H1 (cell line): ENCODE measurements around the gene ALDH1A3. TPM values are rescaled to one million over a fixed set of nuclear protein-coding genes. Genes with fewer than 3 reads are reported as not detected.

ENCODE experiments used
- CTCF ChIA-PET: fragments of 300-600 bp; sonication (Branson Sonifier 250); formaldehyde crosslinking; loops from one replicate; lab custom pipeline; 2021; ENCODE audit not compliant: partially characterized antibody; lab: Charles Lee
- POLR2A ChIA-PET: fragments of 300-600 bp; sonication (Branson Sonifier 250); formaldehyde crosslinking; loops from one replicate; lab custom pipeline; 2021; ENCODE audit warnings: inconsistent platforms; ENCODE audit not compliant: partially characterized antibody; lab: Charles Lee
- DNase-seq, 2 experiments: peaks; one replicate each; pipeline versions ENCODE4 v3.0.0 to v3.0.0-alpha.2; 2010 to 2022; ENCODE audit warnings: low spot score in 2 of 2, low read depth in 1 of 2, mixed read lengths in 1 of 2
- FAIRE-seq: peaks from 2 replicates; lab custom pipeline; 2011; peaks lifted over from hg19 to GRCh38; lab: Jason Lieb, UNC
- H2AFZ ChIP-seq: 2 replicates; pipeline ENCODE4 v1.8.1; 2012; ENCODE audit warnings: low read length, inconsistent platforms
- H2AK5ac ChIP-seq: 2 replicates; pipeline ENCODE4 v1.6.1; 2013; ENCODE audit warnings: low read depth, low read length
- H2BK120ac ChIP-seq: replicated peaks from 2 replicates; pipeline ENCODE3; 2013; ENCODE audit warnings: low read depth, low read length, inconsistent platforms
- H2BK12ac ChIP-seq: 2 replicates; pipeline ENCODE4 v1.6.1; 2013; ENCODE audit warnings: low read depth, low read length
- H2BK15ac ChIP-seq: 2 replicates; pipeline ENCODE4 v1.6.1; 2013; ENCODE audit warnings: low read length
- H2BK20ac ChIP-seq: 2 replicates; pipeline ENCODE4 v1.6.1; 2013; ENCODE audit warnings: low read length
- H2BK5ac ChIP-seq: 2 replicates; pipeline ENCODE4 v1.6.1; 2013; ENCODE audit warnings: low read depth, low read length
- H3K14ac ChIP-seq: 2 replicates; pipeline ENCODE4 v1.6.1; 2013; ENCODE audit warnings: inconsistent platforms; ENCODE audit not compliant: insufficient read length
- H3K18ac ChIP-seq: 2 replicates; pipeline ENCODE4 v1.6.1; 2013; ENCODE audit warnings: low read length; ENCODE audit errors: extremely low read depth
- H3K23ac ChIP-seq: 2 replicates; pipeline ENCODE4 v1.6.1; 2013; ENCODE audit warnings: inconsistent platforms; ENCODE audit not compliant: insufficient read length
- H3K23me2 ChIP-seq: 2 replicates; pipeline ENCODE4 v1.6.1; 2013; ENCODE audit warnings: low read depth, low read length
- H3K27ac ChIP-seq: 2 replicates; pipeline ENCODE4 v1.6.1; 2011; ENCODE audit warnings: low read depth, low read length, inconsistent platforms
- H3K27me3 ChIP-seq, 4 experiments: replicated peaks in 1 of 4; 1 replicate in 1 of 4; 2 replicates in 3 of 4; pipeline versions ENCODE4 v1.6.1 to v1.8.1; 2011 to 2013; ENCODE audit warnings: low read length in 3 of 4, mild to moderate bottlenecking in 3 of 4, inconsistent platforms in 2 of 4, mixed read lengths in 2 of 4, moderate library complexity in 1 of 4; ENCODE audit not compliant: control insufficient read depth in 3 of 4, insufficient read depth in 3 of 4; ENCODE audit errors: extremely low read depth in 1 of 4
- H3K36me3 ChIP-seq, 4 experiments: 2 replicates each; pipeline versions ENCODE4 v1.6.1 to v1.8.1; 2011 to 2013; ENCODE audit warnings: mild to moderate bottlenecking in 4 of 4, low read length in 3 of 4, moderate library complexity in 2 of 4, control low read depth in 1 of 4, inconsistent platforms in 1 of 4; ENCODE audit not compliant: insufficient read depth in 4 of 4, control insufficient read depth in 2 of 4
- H3K4ac ChIP-seq: replicated peaks from 2 replicates; pipeline ENCODE3; 2013; ENCODE audit warnings: low read length, low read depth, mixed read lengths, inconsistent platforms; ENCODE audit not compliant: insufficient read length
- H3K4me1 ChIP-seq, 4 experiments: replicated peaks in 1 of 4; 1 replicate in 1 of 4; 2 replicates in 3 of 4; pipeline versions ENCODE4 v1.6.1 to v1.8.1; 2011 to 2013; ENCODE audit warnings: low read length in 3 of 4, inconsistent platforms in 2 of 4, mixed read lengths in 1 of 4; ENCODE audit not compliant: insufficient read depth in 4 of 4, control insufficient read depth in 3 of 4
- H3K4me2 ChIP-seq, 2 experiments: 2 replicates each; pipeline versions ENCODE4 v1.6.1 to v1.8.1; 2011 to 2013; ENCODE audit warnings: low read depth in 2 of 2, low read length in 2 of 2, control low read depth in 1 of 2, inconsistent platforms in 1 of 2, mild to moderate bottlenecking in 1 of 2; ENCODE audit not compliant: insufficient read depth in 1 of 2
- H3K4me3 ChIP-seq, 4 experiments: fragments of 200-600, 300-600 bp in 1 of 4; sonication (generic), shearing (Covaris generic), sonication (Bioruptor Twin) in 1 of 4; 2 replicates each; pipeline versions ENCODE4 v1.5.1 to v1.8.1; 2011 to 2016; ENCODE audit warnings: low read length in 4 of 4, low read depth in 3 of 4, control low read depth in 2 of 4, inconsistent platforms in 2 of 4, mild to moderate bottlenecking in 2 of 4, mixed read lengths in 1 of 4, moderate library complexity in 1 of 4; ENCODE audit not compliant: insufficient read depth in 2 of 4; ENCODE audit errors: extremely low read depth in 1 of 4
- H3K56ac ChIP-seq: replicated peaks from 2 replicates; pipeline ENCODE3; 2013; ENCODE audit warnings: low read depth, mild to moderate bottlenecking, mixed read lengths, low read length, inconsistent platforms; ENCODE audit not compliant: insufficient read length
- H3K79me1 ChIP-seq: 2 replicates; pipeline ENCODE4 v1.6.1; 2013; ENCODE audit warnings: low read depth, low read length, control low read depth
- H3K79me2 ChIP-seq, 2 experiments: 2 replicates each; pipeline versions ENCODE4 v1.6.1 to v1.8.1; 2012 to 2013; ENCODE audit warnings: low read length in 2 of 2, mild to moderate bottlenecking in 2 of 2, inconsistent platforms in 1 of 2; ENCODE audit not compliant: insufficient read depth in 2 of 2, control insufficient read depth in 1 of 2
- H3K9ac ChIP-seq, 4 experiments: replicated peaks in 1 of 4; 1 replicate in 1 of 4; 2 replicates in 3 of 4; pipeline versions ENCODE4 v1.6.1 to v1.8.1; 2011 to 2013; ENCODE audit warnings: low read depth in 3 of 4, low read length in 3 of 4, control low read depth in 2 of 4, mild to moderate bottlenecking in 2 of 4, moderate library complexity in 2 of 4, inconsistent platforms in 1 of 4; ENCODE audit errors: extremely low read depth in 1 of 4
- H3K9me3 ChIP-seq, 2 experiments: 2 replicates each; pipeline versions ENCODE4 v1.6.1 to v1.8.1; 2012 to 2013; ENCODE audit warnings: mild to moderate bottlenecking in 2 of 2, moderate library complexity in 2 of 2, control low read depth in 1 of 2, inconsistent platforms in 1 of 2, low read depth in 1 of 2, low read length in 1 of 2, mixed read lengths in 1 of 2; ENCODE audit not compliant: insufficient read depth in 2 of 2
- H4K20me1 ChIP-seq, 2 experiments: replicated peaks in 1 of 2; 2 replicates each; pipeline versions ENCODE3 to v1.8.1; 2011 to 2013; ENCODE audit warnings: inconsistent platforms in 2 of 2, low read length in 2 of 2, mild to moderate bottlenecking in 1 of 2; ENCODE audit not compliant: insufficient read depth in 2 of 2, control insufficient read depth in 1 of 2
- H4K5ac ChIP-seq: 2 replicates; pipeline ENCODE4 v1.6.1; 2013; ENCODE audit warnings: low read length, low read depth, mixed read lengths, inconsistent platforms; ENCODE audit not compliant: insufficient read length
- H4K8ac ChIP-seq: 2 replicates; pipeline ENCODE4 v1.8.0; 2013; ENCODE audit warnings: mild to moderate bottlenecking, moderate library complexity, low read length, inconsistent platforms; ENCODE audit not compliant: insufficient read depth; ENCODE audit errors: extremely low read depth
- H4K91ac ChIP-seq: replicated peaks from 2 replicates; pipeline ENCODE3; 2013; ENCODE audit warnings: low read length, mixed read lengths, inconsistent platforms; ENCODE audit not compliant: insufficient read length
- BRCA1 ChIP-seq: IDR thresholded peaks from 2 replicates; pipeline ENCODE4 v1.6.1; 2012; ENCODE audit warnings: low read depth, low read length, improper control_type of control experiment
- CBX5 ChIP-seq: fragments of 300-800, 300-1000 bp; sonication (generic); IDR thresholded peaks from 2 replicates; pipeline ENCODE4 v1.7.1; 2016; ENCODE audit warnings: antibody characterized with exemption, low read length, low read depth
- CREB1 ChIP-seq: IDR thresholded peaks from 2 replicates; pipeline ENCODE4 v1.6.1; 2012; ENCODE audit warnings: inconsistent platforms
- GABPA ChIP-seq: IDR thresholded peaks from 2 replicates; pipeline ENCODE4 v1.6.1; 2011; ENCODE audit warnings: mild to moderate bottlenecking, low read length, moderate library complexity, borderline replicate concordance; ENCODE audit not compliant: insufficient read depth
- MAFK ChIP-seq: IDR thresholded peaks from 2 replicates; pipeline ENCODE4 v1.6.1; 2012; ENCODE audit warnings: low read depth, mild to moderate bottlenecking, improper control_type of control experiment, low read length
- MAX ChIP-seq: IDR thresholded peaks from 2 replicates; pipeline ENCODE4 v1.6.1; 2012; ENCODE audit warnings: inconsistent platforms
- RBBP5 ChIP-seq: IDR thresholded peaks from 2 replicates; pipeline ENCODE4 v1.7.1; 2012; ENCODE audit warnings: low read depth, mild to moderate bottlenecking, inconsistent platforms, low read length, moderate library complexity, borderline replicate concordance
- RXRA ChIP-seq: IDR thresholded peaks from 2 replicates; pipeline ENCODE4 v1.6.1; 2011; ENCODE audit warnings: low read depth, mild to moderate bottlenecking, low read length, moderate library complexity; ENCODE audit not compliant: insufficient read depth
- SUZ12 ChIP-seq: fragments of 200-600 bp; sonication (generic); IDR thresholded peaks from 2 replicates; pipeline ENCODE4 v1.6.1; 2012; ENCODE audit warnings: mild to moderate bottlenecking, inconsistent platforms, low read length, moderate library complexity, mixed read lengths
- WGBS, 2 experiments: shearing (Covaris generic) in 1 of 2; methylation state at CpG; one replicate each; pipeline versions ENCODE4 v1.1.6 to v1.1.7; 2013 to 2015; ENCODE audit warnings: low lambda C conversion rate in 2 of 2, mixed read lengths in 2 of 2, inconsistent platforms in 1 of 2, low coverage in 1 of 2, missing lambda C conversion rate in 1 of 2; ENCODE audit not compliant: insufficient replicate concordance in 2 of 2, insufficient coverage in 1 of 2, insufficient read length in 1 of 2; ENCODE audit errors: extremely low coverage in 1 of 2, missing lambda C conversion rate in 1 of 2; 5-methylcytosine and 5-hydroxymethylcytosine counted together
- polyA plus RNA-seq, 7 experiments: library from polyadenylated mRNA; depleted of rRNA in 3 of 7; stranded (reverse) in 5 of 7; unstranded in 2 of 7; fragments of >200 nt in 5 of 7; fragments of 200-250 nt in 2 of 7; gene quantifications; 1 replicate in 5 of 7; 2 replicates in 1 of 7; 4 replicates in 1 of 7; pipeline versions ENCODE4 v1.2.1 to v1.2.3, GENCODE V29; 2011 to 2013; ENCODE audit warnings: missing spikeins in 2 of 7, mixed read lengths in 2 of 7
- total RNA-seq: library from RNA; stranded (reverse); fragmentation: NEBNext Ultra II Directional; extraction: Animal tissue kit (Norgen Biotek cat#: 25700); gene quantifications from 2 replicates; pipeline ENCODE4 v1.2.1, GENCODE V29; 2021
- TF ChIP-seq, protein P1 (sequence below), 3 experiments: IDR thresholded peaks; 1 replicate in 2 of 3; 2 replicates in 1 of 3; pipeline versions ENCODE4 v1.5.1 to v1.6.1; 2011; ENCODE audit warnings: low read length in 3 of 3, mild to moderate bottlenecking in 3 of 3, inconsistent platforms in 2 of 3, low read depth in 1 of 3, moderate library complexity in 1 of 3; ENCODE audit not compliant: insufficient read depth in 1 of 3; ENCODE audit errors: control extremely low read depth in 1 of 3

ALDH1A3 gene
- total and polyA plus RNA-seq, 2 of the 8 experiments (the other 6 are each of a cell fraction or from before 2014, with no cell fraction given): 2.2 to 5.5 TPM

DNA sequence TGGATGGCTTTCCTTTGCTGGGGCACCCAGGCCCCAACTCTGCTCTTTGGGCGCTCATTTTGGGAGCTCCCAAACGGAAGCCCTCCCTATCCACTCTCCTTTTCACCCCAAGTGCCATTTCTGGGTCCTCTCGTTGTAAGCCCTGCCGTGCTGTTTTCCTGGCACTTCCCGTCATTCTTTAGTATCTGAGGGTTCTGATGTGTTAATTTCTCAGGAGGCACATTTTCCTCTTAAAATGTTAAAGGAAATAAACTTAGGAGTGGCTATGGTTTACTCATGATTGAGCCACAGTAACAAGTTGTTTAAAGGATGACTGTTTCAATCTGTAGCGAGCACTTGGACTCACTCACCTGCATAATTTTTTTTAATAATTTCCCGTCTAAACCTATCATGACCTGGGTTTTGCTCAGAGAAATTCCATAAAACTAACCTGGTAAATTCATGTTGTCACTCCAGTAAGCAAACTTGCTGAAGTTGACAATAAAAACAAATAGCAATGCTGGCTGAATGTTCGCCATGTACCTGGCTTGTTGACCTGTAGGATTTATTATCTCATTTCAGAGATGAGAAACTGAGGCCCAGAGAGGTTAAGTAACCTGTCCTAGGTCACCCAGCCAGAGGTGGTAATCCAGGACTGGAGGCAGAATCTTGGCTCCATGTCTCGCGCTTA lies 10.6 kb downstream of the ALDH1A3 start:
- 85% methylated on average over 10 of the region's 10 CpGs; no CpG with 5 or more reads in 1 of the 2 experiments for WGBS, 2 experiments
- Histone ChIP-seq H3K14ac (no peak overlapping the region), H3K9ac (no peak overlapping the region), H3K27ac (no peak overlapping the region), H2BK5ac (no peak overlapping the region), H2BK120ac (no peak overlapping the region), H3K4me2 (no peak overlapping the region), H3K23me2 (no peaks in the 10 kb centered on the region), H2BK20ac (no peak overlapping the region), H4K5ac (no peak overlapping the region), H4K91ac (no peak overlapping the region), H3K36me3 (no peaks in the 10 kb centered on the region), H2AK5ac (no peak overlapping the region), H3K79me1 (no peaks in the 10 kb centered on the region), H2AFZ (no peak overlapping the region), H3K23ac (no peak overlapping the region), H4K8ac (no peak overlapping the region), H3K56ac (no peak overlapping the region), H3K79me2 (no peaks in the 10 kb centered on the region), H2BK15ac (no peak overlapping the region), H3K18ac (no peak overlapping the region), H3K4ac (no peak overlapping the region), H3K27me3 (no peaks in the 10 kb centered on the region; a peak in 1 of 7 replicates), H3K9me3 (no peaks in the 10 kb centered on the region), H4K20me1 (peaks cover 0 to 1% of the 10 kb centered on the region in 2 experiments), H2BK12ac (no peak overlapping the region), H3K4me1 (peaks cover 0 to 7% (median 2%) of the 10 kb centered on the region in 4 experiments; a peak in 2 of 7 replicates), H3K4me3 (no peak overlapping the region)
- ChIA-PET POLR2A (interaction anchor here (1.4 kb wide), 1 partner anchor 10 kb away, joined by 4 read pairs; the partner anchor contains the start of gene ALDH1A3), CTCF (interaction anchor here (1.0 to 6.8 kb wide), 13 partner anchors 9 to 541 kb away, joined by 3 to 34 read pairs (median 5); partner anchors contain the start of gene ALDH1A3)
- DNase-seq: no peak
- FAIRE-seq: no peak
- TF ChIP-seq MAX: no peak
- TF ChIP-seq, protein P1, sequence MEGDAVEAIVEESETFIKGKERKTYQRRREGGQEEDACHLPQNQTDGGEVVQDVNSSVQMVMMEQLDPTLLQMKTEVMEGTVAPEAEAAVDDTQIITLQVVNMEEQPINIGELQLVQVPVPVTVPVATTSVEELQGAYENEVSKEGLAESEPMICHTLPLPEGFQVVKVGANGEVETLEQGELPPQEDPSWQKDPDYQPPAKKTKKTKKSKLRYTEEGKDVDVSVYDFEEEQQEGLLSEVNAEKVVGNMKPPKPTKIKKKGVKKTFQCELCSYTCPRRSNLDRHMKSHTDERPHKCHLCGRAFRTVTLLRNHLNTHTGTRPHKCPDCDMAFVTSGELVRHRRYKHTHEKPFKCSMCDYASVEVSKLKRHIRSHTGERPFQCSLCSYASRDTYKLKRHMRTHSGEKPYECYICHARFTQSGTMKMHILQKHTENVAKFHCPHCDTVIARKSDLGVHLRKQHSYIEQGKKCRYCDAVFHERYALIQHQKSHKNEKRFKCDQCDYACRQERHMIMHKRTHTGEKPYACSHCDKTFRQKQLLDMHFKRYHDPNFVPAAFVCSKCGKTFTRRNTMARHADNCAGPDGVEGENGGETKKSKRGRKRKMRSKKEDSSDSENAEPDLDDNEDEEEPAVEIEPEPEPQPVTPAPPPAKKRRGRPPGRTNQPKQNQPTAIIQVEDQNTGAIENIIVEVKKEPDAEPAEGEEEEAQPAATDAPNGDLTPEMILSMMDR (IDR thresholded peaks at IDR 0.05; ENCODE audit: control extremely low read depth in 1 of 3, insufficient read depth in 1 of 3, low read depth in 1 of 3, low read length in 3 of 3): no peak
- TF ChIP-seq SUZ12: no peak
- no peak for TF ChIP-seq CBX5
- TF ChIP-seq CREB1: no peak
- no peak for TF ChIP-seq MAFK
- TF ChIP-seq RXRA: no peak
- TF ChIP-seq BRCA1: no peak
- TF ChIP-seq RBBP5: no peak
- TF ChIP-seq GABPA: no peak
